ENCODE results near the gene GPATCH11. TPM values are rescaled to one million over a fixed set of nuclear protein-coding genes. Genes with fewer than 3 reads are reported as not detected.
A peak's percentile ranks its signal among the peaks of the same experiment; 100 is the strongest.

The GPATCH11 gene
- polyA plus RNA-seq (2011; rRNA removed) (8.1 and 10.4 TPM in 2 replicates), polyA plus RNA-seq (2017; fragmentation: RNase III; extraction: RNeasy Plus Mini Kit Qiagen cat#74134 plus additional on column Dnase treatment) (8.2 to 9.0 TPM (median 8.9 TPM) in 3 replicates), polyA minus RNA-seq (2011; rRNA and poly(A)+ RNA removed) (1.8 TPM in 2 replicates)
- 2.3 and 2.4 TPM in 2 replicates for polyA plus RNA-seq (2012; cell fraction: cytosol; rRNA removed)
- polyA plus RNA-seq (2012; cell fraction: nucleus; rRNA removed) = 0.54 and 0.80 TPM in 2 replicates

- Histone ChIP-seq H3K4me3 (peak within 1 kb of the TSS; percentile 74), H3K4me2 (peak within 1 kb of the TSS; percentile 90), H3K4me1 (peaks cover 16% of the 10 kb centered on the region; the same call in 2 of the 3 replicates), H3K9me3 (no peaks in the 10 kb centered on the region), H3K27ac (peak within 1 kb of the TSS; percentile 72 to 87)
- FAIRE-seq (peak; percentile 54), ATAC-seq (peak; percentile 95 to 97), DNase-seq (ENCODE audit: low read depth in 1 of 2, low spot score in 1 of 2) (peak; percentile 98 to 99)
- ChIA-PET CTCF (no interaction called here), POLR2A (interaction anchor here (0.6 to 1.4 kb wide), 4 partner anchors 20 to 117 kb away, joined by 3 to 6 read pairs (median 4); partner anchors contain the start of gene EIF2AK2)
- WGBS (ENCODE audit: missing lambda C conversion rate) = 2% methylated on average over 63 of the region's 74 CpGs
- no peak for TF ChIP-seq HOXA7 (CRISPR knock-in tag; IDR thresholded peaks at IDR 0.05)
- peak; percentile 67 to 91 for TF ChIP-seq CEBPB (IDR thresholded peaks at IDR 0.05)
- TF ChIP-seq POLR2AphosphoS2 (conservative IDR thresholded peaks at IDR 0.05; ENCODE audit: low read length) = no peak
- TF ChIP-seq KDM5A (IDR thresholded peaks at IDR 0.05) = peak; percentile 21; the same call in 1 of the 2 replicates
- no peak for TF ChIP-seq HOXB13 (CRISPR knock-in tag; IDR thresholded peaks at IDR 0.05; ENCODE audit: low read depth)
- TF ChIP-seq, protein P1, sequence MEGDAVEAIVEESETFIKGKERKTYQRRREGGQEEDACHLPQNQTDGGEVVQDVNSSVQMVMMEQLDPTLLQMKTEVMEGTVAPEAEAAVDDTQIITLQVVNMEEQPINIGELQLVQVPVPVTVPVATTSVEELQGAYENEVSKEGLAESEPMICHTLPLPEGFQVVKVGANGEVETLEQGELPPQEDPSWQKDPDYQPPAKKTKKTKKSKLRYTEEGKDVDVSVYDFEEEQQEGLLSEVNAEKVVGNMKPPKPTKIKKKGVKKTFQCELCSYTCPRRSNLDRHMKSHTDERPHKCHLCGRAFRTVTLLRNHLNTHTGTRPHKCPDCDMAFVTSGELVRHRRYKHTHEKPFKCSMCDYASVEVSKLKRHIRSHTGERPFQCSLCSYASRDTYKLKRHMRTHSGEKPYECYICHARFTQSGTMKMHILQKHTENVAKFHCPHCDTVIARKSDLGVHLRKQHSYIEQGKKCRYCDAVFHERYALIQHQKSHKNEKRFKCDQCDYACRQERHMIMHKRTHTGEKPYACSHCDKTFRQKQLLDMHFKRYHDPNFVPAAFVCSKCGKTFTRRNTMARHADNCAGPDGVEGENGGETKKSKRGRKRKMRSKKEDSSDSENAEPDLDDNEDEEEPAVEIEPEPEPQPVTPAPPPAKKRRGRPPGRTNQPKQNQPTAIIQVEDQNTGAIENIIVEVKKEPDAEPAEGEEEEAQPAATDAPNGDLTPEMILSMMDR (IDR thresholded peaks at IDR 0.05) = no peak
- TF ChIP-seq MYC (IDR thresholded peaks at IDR 0.05; ENCODE audit: borderline replicate concordance, low read length) = 0 out of 2 replicates have a peak, but pooled peaks have one; percentile 1
- no peak for TF ChIP-seq RCOR1 (IDR thresholded peaks at IDR 0.05; ENCODE audit: low read depth, low read length)
- 0 out of 2 replicates have a peak, but pooled peaks have one; percentile 33 for TF ChIP-seq RARB (CRISPR knock-in tag; IDR thresholded peaks at IDR 0.05)
- no peak for TF ChIP-seq ESRRA (IDR thresholded peaks at IDR 0.05; ENCODE audit: borderline replicate concordance, low read length)
- peak; percentile 48 for TF ChIP-seq POLR2A (IDR thresholded peaks at IDR 0.05; ENCODE audit: low read length)
- TF ChIP-seq, protein P2, sequence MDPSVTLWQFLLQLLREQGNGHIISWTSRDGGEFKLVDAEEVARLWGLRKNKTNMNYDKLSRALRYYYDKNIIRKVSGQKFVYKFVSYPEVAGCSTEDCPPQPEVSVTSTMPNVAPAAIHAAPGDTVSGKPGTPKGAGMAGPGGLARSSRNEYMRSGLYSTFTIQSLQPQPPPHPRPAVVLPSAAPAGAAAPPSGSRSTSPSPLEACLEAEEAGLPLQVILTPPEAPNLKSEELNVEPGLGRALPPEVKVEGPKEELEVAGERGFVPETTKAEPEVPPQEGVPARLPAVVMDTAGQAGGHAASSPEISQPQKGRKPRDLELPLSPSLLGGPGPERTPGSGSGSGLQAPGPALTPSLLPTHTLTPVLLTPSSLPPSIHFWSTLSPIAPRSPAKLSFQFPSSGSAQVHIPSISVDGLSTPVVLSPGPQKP (IDR thresholded peaks at IDR 0.05; ENCODE audit: low read depth, low read length) = no peak
- TF ChIP-seq FOSB (CRISPR knock-in tag; IDR thresholded peaks at IDR 0.05) = no peak
- TF ChIP-seq NR3C1 (IDR thresholded peaks at IDR 0.05) = no peak
- TF ChIP-seq ZC3H11A (IDR thresholded peaks at IDR 0.05) = peak; percentile 16; the same call in 1 of the 2 replicates
- TF ChIP-seq SMC3 (IDR thresholded peaks at IDR 0.05) = no peak
- no peak for TF ChIP-seq EHF (CRISPR knock-in tag; IDR thresholded peaks at IDR 0.05)
- no peak for TF ChIP-seq FOXS1 (CRISPR knock-in tag; IDR thresholded peaks at IDR 0.05)
- TF ChIP-seq HDAC2 (IDR thresholded peaks at IDR 0.05) = peak; percentile 51; the same call in 1 of the 2 replicates
- TF ChIP-seq GATA3 (IDR thresholded peaks at IDR 0.05; ENCODE audit: borderline replicate concordance) = no peak
- TF ChIP-seq, protein P3, sequence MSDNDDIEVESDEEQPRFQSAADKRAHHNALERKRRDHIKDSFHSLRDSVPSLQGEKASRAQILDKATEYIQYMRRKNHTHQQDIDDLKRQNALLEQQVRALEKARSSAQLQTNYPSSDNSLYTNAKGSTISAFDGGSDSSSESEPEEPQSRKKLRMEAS (IDR thresholded peaks at IDR 0.05) = peak; percentile 84
- TF ChIP-seq, protein P4, sequence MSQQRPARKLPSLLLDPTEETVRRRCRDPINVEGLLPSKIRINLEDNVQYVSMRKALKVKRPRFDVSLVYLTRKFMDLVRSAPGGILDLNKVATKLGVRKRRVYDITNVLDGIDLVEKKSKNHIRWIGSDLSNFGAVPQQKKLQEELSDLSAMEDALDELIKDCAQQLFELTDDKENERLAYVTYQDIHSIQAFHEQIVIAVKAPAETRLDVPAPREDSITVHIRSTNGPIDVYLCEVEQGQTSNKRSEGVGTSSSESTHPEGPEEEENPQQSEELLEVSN (IDR thresholded peaks at IDR 0.05; ENCODE audit: borderline replicate concordance, low read depth) = 0 out of 2 replicates have a peak, but pooled peaks have one; percentile 42
- no peak for TF ChIP-seq KDM1A (IDR thresholded peaks at IDR 0.05; ENCODE audit: low read depth)
- TF ChIP-seq ZSCAN20 (CRISPR knock-in tag; IDR thresholded peaks at IDR 0.05) = no peak
- TF ChIP-seq, protein P5, sequence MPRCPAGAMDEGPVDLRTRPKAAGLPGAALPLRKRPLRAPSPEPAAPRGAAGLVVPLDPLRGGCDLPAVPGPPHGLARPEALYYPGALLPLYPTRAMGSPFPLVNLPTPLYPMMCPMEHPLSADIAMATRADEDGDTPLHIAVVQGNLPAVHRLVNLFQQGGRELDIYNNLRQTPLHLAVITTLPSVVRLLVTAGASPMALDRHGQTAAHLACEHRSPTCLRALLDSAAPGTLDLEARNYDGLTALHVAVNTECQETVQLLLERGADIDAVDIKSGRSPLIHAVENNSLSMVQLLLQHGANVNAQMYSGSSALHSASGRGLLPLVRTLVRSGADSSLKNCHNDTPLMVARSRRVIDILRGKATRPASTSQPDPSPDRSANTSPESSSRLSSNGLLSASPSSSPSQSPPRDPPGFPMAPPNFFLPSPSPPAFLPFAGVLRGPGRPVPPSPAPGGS (IDR thresholded peaks at IDR 0.05) = 0 out of 3 replicates have a peak, but pooled peaks have one; percentile 42
- TF ChIP-seq HOXB5 (CRISPR knock-in tag; IDR thresholded peaks at IDR 0.05) = no peak
- peak; percentile 39 to 73; a peak in 2 of 5 replicates for TF ChIP-seq JUN (IDR thresholded peaks at IDR 0.05)
- TF ChIP-seq NPAS2 (CRISPR knock-in tag; IDR thresholded peaks at IDR 0.05; ENCODE audit: borderline replicate concordance) = no peak
- TF ChIP-seq FOSL2 (IDR thresholded peaks at IDR 0.05) = no peak
- no peak for TF ChIP-seq FOSL2 (CRISPR knock-in tag; IDR thresholded peaks at IDR 0.05)
- TF ChIP-seq PHF8 (IDR thresholded peaks at IDR 0.05; ENCODE audit: borderline replicate concordance, low read depth) = peak; percentile 82
- TF ChIP-seq TP53 (CRISPR knock-in tag; IDR thresholded peaks at IDR 0.05) = no peak
- no peak for TF ChIP-seq MAZ (IDR thresholded peaks at IDR 0.05; ENCODE audit: borderline replicate concordance, low read depth, low read length)
- TF ChIP-seq ATOH8 (CRISPR knock-in tag; IDR thresholded peaks at IDR 0.05; ENCODE audit: low read depth) = no peak
Measured at GRCh38 chr2:37083873-37084794, at the start of gene GPATCH11, which contains the start of gene HEATR5B. Gene GPATCH11, plus strand, starts transcription at chr2:37084518. Its CDS starts 3,864 bp downstream, at chr2:37088382. Gene HEATR5B, minus strand, starts transcription at chr2:37084372. Its CDS starts 958 bp downstream, at chr2:37083414.

All from A549 (cell line).